ENCODE results near the gene FMNL2.

DNA sequence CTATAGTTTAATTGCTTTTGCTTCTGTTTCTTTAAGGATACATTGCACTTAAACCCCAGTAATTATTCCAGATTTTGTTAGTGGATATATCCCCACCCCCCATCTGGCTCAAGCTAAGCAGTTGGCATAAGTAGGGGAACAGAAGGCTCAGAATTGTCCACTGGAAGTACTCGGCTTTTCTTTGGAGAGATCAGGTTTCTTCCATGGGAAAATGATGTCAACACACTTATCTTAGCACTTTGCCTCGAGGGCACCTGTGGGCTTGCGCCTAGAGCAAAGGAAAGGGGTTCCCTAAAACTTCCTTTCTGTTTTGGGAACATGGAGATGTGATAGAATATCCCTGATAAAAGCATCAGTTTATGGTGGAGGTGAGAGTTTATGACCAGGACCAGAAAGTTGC lies 130.6 kb downstream of the FMNL2 start:
- TF ChIP-seq, protein P1, sequence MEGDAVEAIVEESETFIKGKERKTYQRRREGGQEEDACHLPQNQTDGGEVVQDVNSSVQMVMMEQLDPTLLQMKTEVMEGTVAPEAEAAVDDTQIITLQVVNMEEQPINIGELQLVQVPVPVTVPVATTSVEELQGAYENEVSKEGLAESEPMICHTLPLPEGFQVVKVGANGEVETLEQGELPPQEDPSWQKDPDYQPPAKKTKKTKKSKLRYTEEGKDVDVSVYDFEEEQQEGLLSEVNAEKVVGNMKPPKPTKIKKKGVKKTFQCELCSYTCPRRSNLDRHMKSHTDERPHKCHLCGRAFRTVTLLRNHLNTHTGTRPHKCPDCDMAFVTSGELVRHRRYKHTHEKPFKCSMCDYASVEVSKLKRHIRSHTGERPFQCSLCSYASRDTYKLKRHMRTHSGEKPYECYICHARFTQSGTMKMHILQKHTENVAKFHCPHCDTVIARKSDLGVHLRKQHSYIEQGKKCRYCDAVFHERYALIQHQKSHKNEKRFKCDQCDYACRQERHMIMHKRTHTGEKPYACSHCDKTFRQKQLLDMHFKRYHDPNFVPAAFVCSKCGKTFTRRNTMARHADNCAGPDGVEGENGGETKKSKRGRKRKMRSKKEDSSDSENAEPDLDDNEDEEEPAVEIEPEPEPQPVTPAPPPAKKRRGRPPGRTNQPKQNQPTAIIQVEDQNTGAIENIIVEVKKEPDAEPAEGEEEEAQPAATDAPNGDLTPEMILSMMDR (conservative IDR thresholded peaks at IDR 0.05; ENCODE audit: low read depth, low read length): no peak
- no peak for TF ChIP-seq EZH2 (IDR thresholded peaks at IDR 0.05; ENCODE audit: borderline replicate concordance, low read depth, low read length, poor library complexity, severe bottlenecking)

Measured in A673 (cell line).